Measurements from ENCODE around the gene GNL3.
"Not testable (repeated sequence)": the region's sequence is repeated elsewhere in the genome, so short reads cannot be mapped to it uniquely, and the experiment has no call there.

The GNL3 gene, protein sequence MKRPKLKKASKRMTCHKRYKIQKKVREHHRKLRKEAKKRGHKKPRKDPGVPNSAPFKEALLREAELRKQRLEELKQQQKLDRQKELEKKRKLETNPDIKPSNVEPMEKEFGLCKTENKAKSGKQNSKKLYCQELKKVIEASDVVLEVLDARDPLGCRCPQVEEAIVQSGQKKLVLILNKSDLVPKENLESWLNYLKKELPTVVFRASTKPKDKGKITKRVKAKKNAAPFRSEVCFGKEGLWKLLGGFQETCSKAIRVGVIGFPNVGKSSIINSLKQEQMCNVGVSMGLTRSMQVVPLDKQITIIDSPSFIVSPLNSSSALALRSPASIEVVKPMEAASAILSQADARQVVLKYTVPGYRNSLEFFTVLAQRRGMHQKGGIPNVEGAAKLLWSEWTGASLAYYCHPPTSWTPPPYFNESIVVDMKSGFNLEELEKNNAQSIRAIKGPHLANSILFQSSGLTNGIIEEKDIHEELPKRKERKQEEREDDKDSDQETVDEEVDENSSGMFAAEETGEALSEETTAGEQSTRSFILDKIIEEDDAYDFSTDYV

DNA sequence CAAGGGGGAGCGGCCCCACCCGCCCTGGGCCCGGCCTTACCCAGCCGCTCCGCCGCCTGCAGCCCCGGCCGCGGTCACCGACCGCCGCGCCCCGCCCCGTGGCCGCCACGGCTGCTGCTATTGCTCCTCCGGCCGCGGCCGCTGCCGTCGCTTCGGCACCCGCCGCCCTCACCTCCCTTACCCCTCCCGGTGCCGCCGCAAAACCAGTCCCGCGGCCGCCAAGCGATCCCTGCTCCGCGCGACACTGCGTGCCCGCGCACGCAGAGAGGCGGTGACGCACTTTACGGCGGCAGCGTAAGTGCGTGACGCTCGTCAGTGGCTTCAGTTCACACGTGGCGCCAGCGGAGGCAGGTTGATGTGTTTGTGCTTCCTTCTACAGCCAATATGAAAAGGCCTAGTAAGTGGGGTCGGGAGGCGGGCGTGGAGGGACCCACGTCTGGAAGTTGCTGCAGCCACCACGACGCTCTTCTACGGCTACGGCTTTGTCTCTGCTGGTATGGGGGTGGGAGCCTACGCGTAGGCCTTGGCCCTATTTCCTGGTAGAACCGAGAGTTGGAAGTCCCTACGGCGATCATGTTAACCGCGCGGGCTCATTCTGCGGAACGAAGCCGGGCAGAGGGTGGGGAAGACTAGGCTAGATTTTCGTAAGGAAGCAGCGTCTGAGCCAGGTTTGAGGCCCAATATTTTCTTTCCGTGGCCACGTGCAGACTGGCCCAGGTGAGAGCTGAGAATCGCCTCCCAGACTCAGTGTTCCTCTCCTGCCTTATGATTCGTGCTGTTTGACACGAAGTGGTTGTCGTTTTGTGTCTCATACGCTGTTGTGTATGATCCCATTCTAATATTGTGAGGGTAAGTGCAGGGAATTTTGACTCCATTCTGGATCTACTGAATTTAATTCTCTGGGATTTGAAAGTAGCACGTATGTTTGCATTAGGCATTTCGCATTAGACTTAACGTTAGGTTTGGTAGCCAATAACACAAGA is at the start of gene GNL3, which contains the start of gene PBRM1:
GNL3 (plus strand) TSS at position 324 of the 983 bp plus-strand sequence; CDS start at position 385, 61 bp downstream.
PBRM1 (minus strand) TSS at position 205 of the 983 bp plus-strand sequence.
- DNase-seq (ENCODE audit: low read depth, low spot score) = peak; percentile 99

DNA sequence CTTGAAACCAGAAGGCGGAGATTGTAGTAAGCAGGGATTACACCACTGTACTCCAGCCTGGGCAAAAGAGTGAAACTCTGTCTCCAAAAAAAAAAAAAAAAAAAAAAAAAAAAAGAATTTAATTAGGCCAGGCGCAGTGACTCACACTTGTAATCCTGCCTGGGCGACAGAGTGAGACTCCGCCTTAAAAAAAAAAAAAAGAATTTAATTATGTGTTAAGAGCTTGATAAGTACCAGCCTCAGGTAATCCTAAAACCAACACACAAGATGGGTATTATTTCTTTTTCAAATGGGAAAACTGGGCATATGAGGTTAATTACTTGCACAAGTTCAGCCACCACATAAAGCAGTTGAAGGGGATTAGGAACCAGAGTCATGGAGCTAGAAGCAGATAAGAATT is 49.2 kb upstream of the GNL3 start:
- peak; percentile 51 for DNase-seq (ENCODE audit: low read depth, low spot score)

DNA sequence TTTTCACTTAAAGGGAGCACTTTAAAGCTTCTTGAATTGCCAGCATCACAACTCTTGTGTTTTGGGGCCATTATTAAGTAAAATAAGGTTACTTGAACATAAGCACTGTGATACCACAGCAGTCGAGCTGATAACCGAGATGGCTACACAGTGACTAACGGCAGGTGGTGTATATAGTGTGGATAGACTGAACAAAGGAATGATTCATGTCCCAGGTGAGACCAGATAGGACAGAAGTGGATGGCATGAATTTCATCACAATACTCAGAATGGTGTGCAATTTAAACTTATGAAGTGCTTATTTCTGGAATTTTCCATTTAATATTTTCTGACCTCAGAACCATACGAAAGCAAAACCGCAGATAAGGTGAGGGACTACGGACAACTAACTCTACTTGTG is 40.3 kb upstream of the GNL3 start:
- no peak for DNase-seq (ENCODE audit: low read depth, low spot score)

DNA sequence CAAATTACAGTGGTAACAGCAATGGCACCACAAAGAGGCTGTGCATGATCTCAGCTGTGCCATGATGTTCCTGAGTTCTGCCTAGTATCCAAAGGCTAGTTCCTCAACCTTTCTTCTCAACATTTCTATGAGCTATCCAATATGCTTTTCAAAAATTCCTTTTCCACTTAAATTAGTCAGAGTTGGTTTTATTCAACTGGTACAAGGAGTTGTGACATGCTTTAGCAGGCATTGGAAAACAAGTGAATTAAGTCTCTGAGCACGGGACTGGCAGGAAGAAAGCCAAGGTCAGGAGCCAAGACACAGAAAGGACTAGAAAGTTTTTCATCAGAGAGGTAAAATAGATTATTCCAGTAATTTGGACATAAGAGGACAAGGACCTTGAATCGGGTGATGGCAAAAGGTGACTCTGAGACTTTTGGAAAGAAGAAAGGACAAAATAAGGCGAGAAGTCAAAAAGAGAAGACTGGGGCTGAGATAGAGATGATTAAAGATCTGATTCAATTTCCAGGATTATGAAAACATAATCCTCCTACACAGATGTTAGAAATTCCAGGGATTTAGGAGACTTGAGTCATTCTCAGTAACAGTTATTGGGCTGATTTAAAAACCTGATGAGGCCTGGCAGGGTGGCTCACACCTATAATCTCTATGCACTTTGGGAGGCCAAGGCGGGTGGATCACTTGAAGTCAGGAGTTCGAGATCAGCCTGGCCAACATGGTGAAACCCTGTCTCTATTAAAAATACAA is 36.2 kb upstream of the GNL3 start:
- no peak for DNase-seq (ENCODE audit: low read depth, low spot score)

DNA sequence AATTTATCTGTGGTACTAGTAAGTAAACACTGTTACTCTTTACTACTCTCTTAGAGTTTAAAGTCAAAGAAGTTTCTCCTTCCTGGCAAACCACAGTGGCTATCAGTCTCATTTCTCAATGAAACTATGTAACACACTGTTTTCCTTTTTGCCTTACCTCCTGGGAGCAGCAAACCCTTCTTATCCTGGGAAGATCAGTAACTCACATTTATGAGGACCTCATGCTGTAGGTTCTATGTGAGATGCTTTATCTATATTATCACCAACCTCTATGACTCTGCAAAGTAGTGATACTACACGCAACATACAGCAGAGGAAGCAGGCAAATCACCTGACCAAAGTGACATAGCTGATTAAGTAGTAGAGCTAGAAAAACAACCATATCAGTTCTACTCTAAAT is 35.4 kb upstream of the GNL3 start:
- no peak for DNase-seq (ENCODE audit: low read depth, low spot score)

DNA sequence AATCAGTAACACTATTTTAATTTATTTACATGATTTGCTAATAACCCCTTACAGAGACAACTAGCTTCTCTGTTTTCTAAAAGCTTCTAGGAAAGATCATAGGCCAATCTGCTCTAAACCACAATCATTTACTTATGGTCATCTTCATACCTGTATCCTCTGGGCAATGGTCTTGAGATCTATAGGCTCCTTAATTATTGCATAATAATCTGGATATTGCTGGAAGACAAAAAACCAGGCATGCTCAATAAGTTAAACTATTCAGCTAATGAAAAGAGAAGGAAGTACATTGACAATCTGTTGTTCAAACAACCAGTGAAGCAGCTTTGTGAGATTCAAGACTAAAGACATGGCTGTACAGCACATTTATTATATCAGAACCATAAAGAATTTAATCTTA is 34.2 kb upstream of the GNL3 start:
- DNase-seq (ENCODE audit: low read depth, low spot score) = no peak

DNA sequence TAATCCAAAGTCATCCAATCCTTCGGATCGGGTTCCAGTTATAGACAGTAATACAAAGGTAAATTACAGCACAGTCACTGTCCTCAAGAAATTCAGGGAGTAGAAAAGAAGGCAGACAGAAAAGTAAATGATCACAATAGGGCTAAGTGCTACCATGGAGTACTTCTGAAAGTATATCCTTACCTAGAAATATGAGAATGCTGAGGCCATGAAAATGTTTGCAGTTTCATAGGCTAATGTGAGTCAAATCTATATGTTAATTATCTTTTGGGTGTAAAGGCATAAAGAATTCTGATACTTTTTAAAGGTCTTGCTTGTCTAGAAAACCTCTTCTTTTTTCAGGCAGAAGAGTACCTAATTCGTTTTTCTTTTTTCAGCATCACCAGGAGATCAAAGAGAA is 29.9 kb upstream of the GNL3 start:
- no peak for DNase-seq (ENCODE audit: low read depth, low spot score)

DNA sequence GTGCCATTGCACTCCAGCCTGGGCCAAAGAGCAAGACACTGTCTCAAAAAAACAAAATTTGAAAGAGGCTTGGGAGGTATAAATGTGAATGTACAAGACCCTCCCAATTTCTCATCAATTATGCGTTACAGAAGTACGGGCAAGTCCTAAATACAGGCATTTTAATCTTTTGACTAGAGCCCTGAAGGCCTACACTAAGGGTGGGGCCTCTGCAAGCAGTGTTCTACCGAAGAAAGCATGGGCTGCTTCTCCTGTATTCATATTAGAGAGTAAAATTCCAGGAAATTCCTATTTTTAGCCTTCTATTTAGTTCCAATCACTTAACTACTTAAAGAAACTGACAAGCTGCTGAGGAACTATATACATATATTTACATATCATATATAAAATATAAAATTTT is 25.8 kb upstream of the GNL3 start:
- no peak for DNase-seq (ENCODE audit: low read depth, low spot score)

DNA sequence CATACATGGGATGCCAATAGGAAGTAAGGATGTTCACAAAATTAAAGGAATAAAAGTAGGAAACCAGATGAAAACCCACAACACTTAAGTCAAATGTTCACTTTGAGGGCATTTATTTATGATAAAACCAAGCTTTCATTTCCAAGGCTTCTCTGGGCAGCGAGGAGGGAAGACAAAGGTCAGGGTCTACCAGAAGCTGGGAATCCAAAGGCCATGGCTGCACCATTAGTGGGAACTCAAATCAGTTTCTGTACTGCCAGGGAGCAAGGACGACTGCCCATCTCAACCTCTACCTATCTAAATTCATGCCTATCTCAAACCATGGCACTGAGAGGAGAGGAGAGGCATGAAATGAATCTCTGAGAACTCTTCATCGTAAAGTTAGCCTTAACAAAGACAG is 22.7 kb upstream of the GNL3 start:
- no peak for DNase-seq (ENCODE audit: low read depth, low spot score)

DNA sequence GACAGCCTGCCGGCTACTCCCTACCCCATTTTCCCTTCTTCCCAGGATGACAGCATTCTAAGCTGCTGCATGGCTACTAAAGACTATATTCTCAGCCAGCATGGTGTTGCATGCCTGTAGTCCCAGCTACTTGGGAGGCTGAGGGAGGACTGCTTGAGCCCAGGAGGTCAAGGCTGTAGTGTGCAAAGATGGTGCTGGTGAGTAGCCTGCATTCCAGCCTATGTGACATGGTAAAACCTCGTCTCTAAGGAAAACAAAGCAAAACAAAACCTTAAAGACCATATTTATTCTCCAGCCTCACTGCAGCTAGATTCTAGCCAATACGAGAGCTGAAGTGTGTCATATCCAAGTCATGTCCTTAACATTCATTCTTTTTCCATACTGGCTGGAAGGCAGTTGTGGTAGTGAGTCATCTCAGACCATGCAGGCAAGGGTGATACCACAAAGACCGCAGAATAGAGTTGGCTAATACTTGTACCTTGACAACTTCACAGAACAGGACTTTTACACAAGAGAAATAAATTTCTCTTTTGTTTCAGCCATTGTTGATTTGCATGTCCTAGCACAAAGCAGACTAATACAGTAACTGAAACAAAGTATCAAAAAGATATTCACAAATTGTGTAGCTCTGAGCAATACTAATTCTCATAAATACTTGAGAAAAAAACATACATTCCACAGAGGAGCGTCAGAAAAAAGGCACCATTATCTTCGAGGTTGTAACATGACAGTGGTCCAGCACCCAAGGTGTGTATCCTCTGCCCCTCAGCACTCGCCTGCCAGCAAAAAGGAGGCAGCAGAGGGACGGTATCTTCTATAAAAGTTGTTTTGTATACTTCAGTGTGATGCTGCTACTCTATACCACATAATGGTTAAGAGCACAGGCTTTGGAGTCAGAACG is 15.0 kb upstream of the GNL3 start:
- DNase-seq (ENCODE audit: low read depth, low spot score) = peak; percentile 98

DNA sequence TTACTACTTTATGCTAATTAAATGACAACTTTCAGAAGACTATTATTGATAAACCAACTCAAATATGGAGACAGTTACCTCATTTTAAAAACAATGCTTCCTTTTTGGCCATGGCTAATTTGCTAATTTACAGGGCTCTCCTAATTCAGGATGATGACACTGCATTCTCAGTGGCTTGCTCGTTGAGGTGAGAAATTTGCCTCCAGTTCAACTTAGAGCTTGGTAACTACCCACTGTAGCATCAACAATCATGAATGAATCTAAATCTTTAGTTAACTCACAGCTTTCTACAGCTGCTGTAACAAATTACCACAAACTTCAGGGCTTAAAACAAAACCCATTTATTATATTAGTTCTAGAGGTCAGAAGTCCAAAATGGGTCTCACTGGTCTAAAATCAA is 14.2 kb upstream of the GNL3 start:
- peak; percentile 37 for DNase-seq (ENCODE audit: low read depth, low spot score)

DNA sequence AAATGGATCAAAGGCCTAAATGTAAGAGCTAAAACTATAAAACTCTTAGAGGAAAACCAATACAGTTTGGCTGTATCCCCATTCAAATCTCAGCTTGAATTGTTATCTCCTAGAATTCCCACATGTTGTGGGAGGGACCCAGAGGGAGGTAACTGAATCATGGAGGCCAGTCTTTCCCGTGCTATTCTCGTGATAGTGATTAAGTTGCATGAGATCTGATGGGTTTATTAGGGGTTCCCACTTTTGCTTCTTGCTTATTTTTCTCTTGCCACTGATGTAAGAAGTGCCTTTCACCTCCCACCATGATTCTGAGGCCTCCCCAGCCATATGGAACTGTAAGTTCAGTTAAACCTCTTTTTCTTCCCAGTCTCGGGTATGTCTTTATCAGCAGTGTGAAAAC is 9.6 kb upstream of the GNL3 start:
- DNase-seq (ENCODE audit: low read depth, low spot score) = not testable (repeated sequence)

DNA sequence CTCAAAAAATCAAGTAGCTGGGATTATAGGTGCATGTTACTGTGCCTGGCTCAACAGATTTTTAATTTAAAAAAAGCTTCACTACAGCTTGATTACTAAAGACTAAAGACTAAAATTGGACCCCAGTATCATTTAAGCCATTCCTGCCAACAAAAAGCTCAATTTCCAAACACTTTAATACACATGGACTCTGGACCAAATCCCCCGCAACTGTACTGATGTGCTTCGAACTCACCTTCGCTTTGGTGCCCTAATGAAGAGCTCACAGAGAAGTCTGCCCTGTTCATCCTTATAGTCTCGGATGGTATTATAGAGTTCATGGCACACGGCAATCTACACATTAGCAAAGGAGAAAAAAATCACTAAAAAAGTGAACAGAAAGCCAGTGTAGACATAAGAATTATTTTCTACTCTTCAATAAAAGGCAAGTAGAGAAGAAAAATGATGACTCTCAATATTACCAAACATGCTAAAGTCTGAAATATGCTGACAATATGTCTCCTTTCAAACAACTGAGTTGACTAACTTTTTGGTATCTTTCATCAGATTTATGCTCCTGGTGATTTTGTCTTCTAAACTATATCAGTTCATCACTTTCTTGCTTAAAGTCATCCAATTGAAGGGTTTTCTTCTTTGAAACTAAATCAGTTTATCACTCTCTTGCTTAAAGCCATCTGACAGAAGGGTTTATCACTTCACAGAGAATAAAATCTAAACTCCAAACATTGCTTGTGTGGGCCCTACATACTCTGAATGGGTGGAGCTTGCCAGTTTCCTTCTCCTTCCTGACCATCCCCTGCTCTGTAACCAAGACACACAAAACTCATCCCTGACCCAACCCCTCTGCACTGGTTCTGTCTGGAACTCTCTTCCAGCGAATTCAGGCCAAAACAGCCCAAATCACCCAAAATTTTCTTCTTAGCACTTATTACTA is 7.3 kb upstream of the GNL3 start:
- DNase-seq (ENCODE audit: low read depth, low spot score) = no peak

DNA sequence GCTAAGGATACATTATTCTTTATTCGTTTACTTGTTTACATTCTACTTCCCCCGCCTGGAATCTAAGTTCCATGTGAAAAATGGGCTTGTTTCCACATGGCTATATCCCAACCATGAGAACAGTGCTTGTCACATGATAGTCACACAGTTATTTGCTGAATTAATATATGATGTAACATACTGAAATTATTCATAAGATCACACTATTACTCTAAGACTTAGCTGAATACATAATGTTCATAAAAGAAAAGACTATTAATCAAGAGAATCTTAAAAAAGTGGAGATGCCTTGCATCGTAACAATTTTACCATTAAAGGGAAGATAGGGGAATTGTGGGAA is 6.7 kb upstream of the GNL3 start:
- DNase-seq (ENCODE audit: low read depth, low spot score) = no peak

DNA sequence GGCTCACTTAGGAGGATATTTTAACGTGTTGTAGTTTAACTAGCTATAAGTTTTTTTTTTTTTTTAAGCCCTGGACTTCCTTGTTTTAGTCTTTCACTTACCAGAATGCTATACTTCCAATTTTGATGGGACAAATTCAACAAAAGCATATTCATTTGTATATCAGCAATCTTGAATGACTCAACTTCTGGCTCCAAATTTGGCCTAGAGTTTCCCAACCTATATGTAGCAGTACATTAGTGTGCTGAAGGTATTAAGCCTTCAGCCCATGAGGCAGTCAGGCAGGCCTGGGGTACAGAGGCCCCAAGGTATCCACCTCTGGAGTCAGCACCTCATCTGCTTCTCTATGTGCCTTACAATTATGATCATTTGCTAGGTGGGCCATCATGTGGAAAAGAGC is 6.0 kb upstream of the GNL3 start:
- DNase-seq (ENCODE audit: low read depth, low spot score) = no peak

DNA sequence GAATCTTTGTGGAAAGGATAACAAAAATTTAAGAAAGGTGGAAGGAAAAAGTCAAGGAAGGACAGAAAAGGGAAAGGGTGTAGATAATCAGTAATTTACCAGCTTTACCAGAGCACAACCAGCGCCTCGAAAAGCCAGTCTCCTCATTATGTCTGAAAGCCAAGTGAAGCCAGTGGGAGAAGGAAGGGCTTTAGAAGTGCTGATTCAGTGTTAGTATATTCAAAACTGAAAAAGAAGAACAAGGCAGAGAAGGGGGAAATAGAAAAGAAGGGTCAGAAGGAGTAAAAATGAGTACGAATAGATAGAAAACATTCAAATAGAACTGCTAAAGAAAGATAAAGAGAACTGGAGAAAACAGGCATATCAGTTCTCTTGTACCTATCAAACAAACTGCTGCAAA is 4.2 kb upstream of the GNL3 start:
- DNase-seq (ENCODE audit: low read depth, low spot score) = no peak

DNA sequence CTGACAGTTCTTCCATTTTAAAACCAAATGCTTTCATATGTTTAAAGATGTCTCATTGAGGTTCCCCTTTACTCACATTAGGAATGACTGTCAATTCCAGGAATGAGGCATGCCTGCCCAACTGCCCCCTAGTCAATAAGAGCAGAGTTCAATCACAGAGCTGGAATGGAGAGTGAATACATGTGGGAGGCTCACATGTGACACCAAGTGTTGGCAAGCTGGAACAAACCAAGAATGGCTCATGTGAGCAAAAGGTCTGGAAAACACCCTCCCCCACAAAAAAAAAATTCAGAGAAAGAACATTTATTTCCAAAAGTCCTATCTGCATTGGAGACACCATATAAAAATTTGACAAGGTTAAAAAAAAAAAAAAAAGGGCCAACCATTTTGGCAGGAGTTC is 3.8 kb upstream of the GNL3 start:
- peak; percentile 83 for DNase-seq (ENCODE audit: low read depth, low spot score)

DNA sequence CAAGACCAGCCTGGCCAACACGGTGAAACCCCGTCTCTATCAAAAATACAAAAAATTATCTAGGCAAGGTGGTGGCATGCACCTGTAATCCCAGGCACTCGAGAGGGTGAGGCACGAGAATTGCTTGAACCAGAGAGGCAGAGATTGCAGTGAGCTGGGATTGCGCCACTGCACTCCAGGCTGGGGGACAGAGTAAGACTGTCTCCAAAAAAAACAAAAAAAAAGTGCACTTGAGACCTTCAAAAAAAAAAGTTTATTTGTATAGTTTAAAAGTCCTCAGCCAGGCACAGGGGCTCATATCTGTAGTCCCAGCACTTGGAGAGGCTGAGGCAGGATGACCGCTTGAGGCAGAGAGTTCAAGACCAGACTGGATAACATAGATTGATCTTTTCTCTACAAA is 2.2 kb upstream of the GNL3 start:
- no peak for DNase-seq (ENCODE audit: low read depth, low spot score)

DNA sequence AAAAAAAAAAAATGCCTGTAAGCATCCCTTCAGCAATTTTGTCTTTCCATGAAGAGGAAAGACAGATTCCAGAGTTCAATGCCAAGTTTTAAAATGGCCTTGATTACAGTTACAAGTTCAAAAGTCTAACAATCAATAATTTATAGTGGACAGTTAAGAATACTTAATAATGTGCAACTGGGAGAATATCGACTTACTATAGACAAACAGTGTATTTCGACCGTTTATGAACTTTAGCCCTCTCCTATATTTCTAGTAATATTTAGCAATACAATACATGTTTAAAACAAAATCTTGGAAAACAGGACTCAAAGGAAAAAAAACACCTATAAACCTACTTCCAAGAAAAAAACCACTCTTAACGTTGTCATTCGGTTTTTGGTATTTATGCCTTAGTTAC is 1.6 kb upstream of the GNL3 start:
- no peak for DNase-seq (ENCODE audit: low read depth, low spot score)
